BLaER1 (cell line): ENCODE data around the gene TAS1R1.

Source experiments
- H3K27ac ChIP-seq: shearing (Covaris generic); formaldehyde crosslinking; 2 replicates; pipeline ENCODE4 v1.8.1; 2022
- H3K27me3 ChIP-seq: shearing (Covaris generic); formaldehyde crosslinking; 2 replicates; pipeline ENCODE4 v1.8.1; 2022
- H3K36me3 ChIP-seq: shearing (Covaris generic); formaldehyde crosslinking; 2 replicates; pipeline ENCODE4 v1.8.1; 2022
- H3K4me1 ChIP-seq: shearing (Covaris generic); formaldehyde crosslinking; 2 replicates; pipeline ENCODE4 v1.8.1; 2022
- H3K4me2 ChIP-seq: shearing (Covaris generic); formaldehyde crosslinking; 2 replicates; pipeline ENCODE4 v1.8.1; 2022
- H3K4me3 ChIP-seq: shearing (Covaris generic); formaldehyde crosslinking; 2 replicates; pipeline ENCODE4 v1.8.1; 2022
- H3K9ac ChIP-seq: shearing (Covaris generic); formaldehyde crosslinking; 2 replicates; pipeline ENCODE4 v1.8.1; 2022
- H3K9me3 ChIP-seq: shearing (Covaris generic); formaldehyde crosslinking; 2 replicates; pipeline ENCODE4 v1.8.1; 2022
- H4K20me1 ChIP-seq: shearing (Covaris generic); formaldehyde crosslinking; 2 replicates; pipeline ENCODE4 v1.8.1; 2022
- Cebpa-rat ChIP-seq: shearing (Covaris generic); IDR thresholded peaks from 2 replicates; pipeline ENCODE4 v1.8.1; 2022

The TAS1R1 gene

GRCh38 chr1:6580593-6581409 lies 25.7 kb downstream of the TAS1R1 start:
- TF ChIP-seq Cebpa-rat: no peak
- Histone ChIP-seq H3K4me2 (peak overlapping the region; percentile 97), H3K27ac (peak overlapping the region; percentile 89), H3K9ac (peak overlapping the region; percentile 89), H4K20me1 (peaks cover 45% of the 10 kb centered on the region), H3K9me3 (no peaks in the 10 kb centered on the region), H3K27me3 (no peaks in the 10 kb centered on the region), H3K4me1 (peaks cover 62% of the 10 kb centered on the region), H3K36me3 (peaks cover 5% of the 10 kb centered on the region; the same call in 1 of the 2 replicates), H3K4me3 (peak overlapping the region; percentile 92)

- no peaks in the 10 kb centered on the region for H3K9me3 ChIP-seq
- peaks cover 12% of the 10 kb centered on the region; the same call in 1 of the 2 replicates for H3K36me3 ChIP-seq
- H4K20me1 ChIP-seq: peaks cover 54% of the 10 kb centered on the region
- H3K4me2 ChIP-seq: peak overlapping the region; percentile 97
- peak overlapping the region; percentile 89 for H3K9ac ChIP-seq
- peak overlapping the region; percentile 92 for H3K4me3 ChIP-seq
- TF ChIP-seq Cebpa-rat: no peak
- no peaks in the 10 kb centered on the region for H3K27me3 ChIP-seq
- H3K27ac ChIP-seq: peak overlapping the region; percentile 89
- H3K4me1 ChIP-seq: peaks cover 71% of the 10 kb centered on the region
These were observed 26.6 kb downstream of the TAS1R1 start for GRCh38 chr1:6581561-6582305.

DNA sequence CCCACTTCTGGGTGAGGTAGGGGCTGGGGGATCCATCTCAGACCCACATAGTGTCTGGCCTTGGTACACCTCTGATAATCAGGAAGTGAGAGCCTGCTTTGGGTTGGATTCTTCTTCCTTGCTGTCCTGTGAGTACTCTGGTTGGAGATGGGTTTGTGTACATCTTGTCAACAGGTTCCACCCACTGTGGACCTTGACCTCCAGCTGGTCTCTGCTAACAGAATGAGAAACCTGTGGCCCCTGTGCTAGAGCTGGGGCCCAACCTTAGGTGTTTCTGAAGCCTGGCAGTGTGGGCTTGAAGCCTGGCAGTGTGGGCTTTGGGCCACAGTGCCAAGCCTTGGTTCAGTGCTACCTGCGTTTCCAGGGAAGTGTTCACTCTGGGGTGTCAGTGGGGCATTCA lies 27.3 kb downstream of the TAS1R1 start:
- no peaks in the 10 kb centered on the region for H3K9me3 ChIP-seq
- H3K27me3 ChIP-seq: no peaks in the 10 kb centered on the region
- H3K4me3 ChIP-seq: peak overlapping the region; percentile 92
- TF ChIP-seq Cebpa-rat: no peak
- peak overlapping the region; percentile 89 for H3K27ac ChIP-seq
- H3K4me1 ChIP-seq: peaks cover 77% of the 10 kb centered on the region
- H3K36me3 ChIP-seq: peaks cover 19% of the 10 kb centered on the region; the same call in 1 of the 2 replicates
- peak overlapping the region; percentile 89; the same call in 1 of the 2 replicates for H3K9ac ChIP-seq
- peaks cover 60% of the 10 kb centered on the region for H4K20me1 ChIP-seq
- H3K4me2 ChIP-seq: peak overlapping the region; percentile 97

GRCh38 chr1:6584126-6585080 lies 29.3 kb downstream of the TAS1R1 start:
- no peak overlapping the region for H3K4me3 ChIP-seq
- peaks cover 36% of the 10 kb centered on the region for H3K36me3 ChIP-seq
- H3K9ac ChIP-seq: no peak overlapping the region
- H3K4me1 ChIP-seq: peaks cover 81% of the 10 kb centered on the region
- peaks cover 81% of the 10 kb centered on the region for H4K20me1 ChIP-seq
- no peaks in the 10 kb centered on the region for H3K27me3 ChIP-seq
- 0 out of 2 replicates have a peak overlapping the region, but pooled peaks have one; percentile 12 for H3K27ac ChIP-seq
- no peak overlapping the region for H3K4me2 ChIP-seq
- no peak for TF ChIP-seq Cebpa-rat
- no peaks in the 10 kb centered on the region for H3K9me3 ChIP-seq

DNA sequence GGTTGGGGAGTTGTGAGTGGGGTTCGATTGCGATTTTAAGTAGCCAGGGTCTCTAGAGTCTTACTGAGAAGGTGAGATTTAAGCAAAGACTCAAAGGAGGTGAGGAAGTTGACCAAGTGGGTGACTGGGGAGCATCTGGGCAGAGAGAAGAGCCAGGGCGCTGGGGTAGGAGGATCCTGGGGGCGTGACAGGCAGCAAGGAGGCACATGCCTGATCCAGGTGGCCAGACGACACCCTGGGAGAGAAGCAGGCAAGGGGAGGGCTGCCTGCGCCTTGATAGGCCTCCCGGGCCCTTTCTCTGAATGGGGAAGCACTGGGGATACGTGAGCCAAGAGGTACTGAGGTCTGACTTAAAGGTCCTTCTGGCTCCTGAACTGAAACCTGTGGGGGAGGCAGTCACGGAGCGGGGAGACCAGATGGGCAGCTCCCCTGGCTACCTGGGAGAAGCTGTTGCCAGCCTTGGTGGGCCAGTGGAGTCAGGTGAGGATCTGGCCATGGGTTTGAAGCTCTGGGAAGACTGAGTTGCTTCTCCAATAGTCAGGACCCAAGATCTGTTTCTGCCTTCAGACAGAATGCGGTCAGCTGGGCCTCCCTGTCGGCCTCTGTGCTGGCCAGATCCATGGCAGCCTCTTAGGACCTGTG lies 30.1 kb downstream of the TAS1R1 start:
- TF ChIP-seq Cebpa-rat: no peak
- Histone ChIP-seq H4K20me1 (peaks cover 89% of the 10 kb centered on the region), H3K4me3 (no peak overlapping the region), H3K4me2 (no peak overlapping the region), H3K27ac (0 out of 2 replicates have a peak overlapping the region, but pooled peaks have one; percentile 70), H3K4me1 (peaks cover 86% of the 10 kb centered on the region), H3K9me3 (no peaks in the 10 kb centered on the region), H3K9ac (no peak overlapping the region), H3K27me3 (no peaks in the 10 kb centered on the region), H3K36me3 (peaks cover 44% of the 10 kb centered on the region)

GRCh38 chr1:6585841-6586240 lies 30.7 kb downstream of the TAS1R1 start:
- H3K4me3 ChIP-seq: no peak overlapping the region
- peak overlapping the region; percentile 70; the same call in 1 of the 2 replicates for H3K27ac ChIP-seq
- H3K36me3 ChIP-seq: peaks cover 49% of the 10 kb centered on the region
- peak overlapping the region; percentile 73; the same call in 1 of the 2 replicates for H3K4me2 ChIP-seq
- H3K9me3 ChIP-seq: no peaks in the 10 kb centered on the region
- TF ChIP-seq Cebpa-rat: no peak
- peaks cover 89% of the 10 kb centered on the region for H4K20me1 ChIP-seq
- no peak overlapping the region for H3K9ac ChIP-seq
- H3K27me3 ChIP-seq: no peaks in the 10 kb centered on the region
- H3K4me1 ChIP-seq: peaks cover 88% of the 10 kb centered on the region

DNA sequence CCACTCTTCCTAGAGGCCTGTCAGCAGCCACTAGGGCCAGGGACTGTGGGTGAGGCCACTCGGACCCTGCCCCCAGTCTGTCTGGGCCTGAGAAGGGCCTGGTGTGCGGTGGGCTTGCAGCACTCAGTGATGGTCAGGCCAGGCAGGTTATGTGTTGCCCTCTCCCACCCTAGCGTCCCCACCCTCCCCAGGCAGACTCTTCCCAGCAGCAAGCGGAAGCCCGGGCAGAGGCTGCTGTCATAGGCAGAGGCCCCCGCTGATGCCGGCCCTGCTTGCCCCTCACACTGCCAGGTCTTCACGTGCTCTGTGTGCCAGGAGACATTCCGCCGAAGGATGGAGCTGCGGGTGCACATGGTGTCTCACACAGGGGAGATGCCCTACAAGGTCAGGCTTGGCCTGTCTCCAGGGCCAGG lies 31.3 kb downstream of the TAS1R1 start:
- peaks cover 49% of the 10 kb centered on the region for H3K36me3 ChIP-seq
- peaks cover 88% of the 10 kb centered on the region for H3K4me1 ChIP-seq
- H3K9me3 ChIP-seq: no peaks in the 10 kb centered on the region
- H3K9ac ChIP-seq: 0 out of 2 replicates have a peak overlapping the region, but pooled peaks have one; percentile 20
- TF ChIP-seq Cebpa-rat: no peak
- H4K20me1 ChIP-seq: peaks cover 89% of the 10 kb centered on the region
- peak overlapping the region; percentile 70 for H3K27ac ChIP-seq
- no peak overlapping the region for H3K4me3 ChIP-seq
- H3K27me3 ChIP-seq: no peaks in the 10 kb centered on the region
- peak overlapping the region; percentile 73 for H3K4me2 ChIP-seq

DNA sequence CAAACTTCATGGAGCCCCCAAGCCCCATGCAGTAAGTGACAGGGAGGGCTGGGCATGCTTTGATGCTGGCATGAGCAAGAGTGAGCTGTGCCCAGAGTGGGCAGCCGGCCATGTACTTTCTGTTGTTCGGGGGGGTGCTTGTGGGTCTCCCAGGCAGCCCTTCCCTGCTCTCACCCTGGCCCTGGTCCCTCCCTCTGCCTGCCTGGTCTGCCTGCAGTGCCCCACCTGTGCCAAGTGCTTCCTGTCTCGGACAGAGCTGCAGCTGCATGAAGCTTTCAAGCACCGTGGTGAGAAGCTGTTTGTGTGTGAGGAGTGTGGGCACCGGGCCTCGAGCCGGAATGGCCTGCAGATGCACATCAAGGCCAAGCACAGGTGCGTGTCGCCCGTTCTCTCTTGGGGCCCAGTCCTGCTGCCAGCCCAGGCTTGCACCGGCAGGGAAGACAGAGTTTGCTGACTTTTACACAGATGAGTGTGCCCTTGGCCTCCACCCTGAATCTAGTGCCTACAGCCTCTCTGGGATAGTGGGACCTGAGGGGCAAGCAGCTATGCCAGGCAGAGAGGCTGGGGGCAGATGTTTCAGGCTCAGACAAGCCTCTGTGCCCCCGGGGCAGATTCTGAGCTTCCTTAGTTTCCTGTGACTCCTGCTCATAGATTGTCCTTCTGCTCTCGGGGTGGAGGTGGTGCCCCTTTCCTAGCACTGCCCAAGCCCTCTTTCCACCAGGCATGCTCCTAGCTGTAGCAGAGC lies 32.3 kb downstream of the TAS1R1 start:
- H3K27ac ChIP-seq: peak overlapping the region; percentile 70
- no peak for TF ChIP-seq Cebpa-rat

More for the DNA sequence above, 32.3 kb downstream of the TAS1R1 start:
- Histone ChIP-seq H3K4me2 (peak overlapping the region; percentile 73), H3K9me3 (no peaks in the 10 kb centered on the region), H3K4me1 (peaks cover 88% of the 10 kb centered on the region), H3K9ac (peak overlapping the region; percentile 20; the same call in 1 of the 2 replicates), H3K36me3 (peaks cover 59% of the 10 kb centered on the region), H4K20me1 (peaks cover 89% of the 10 kb centered on the region), H3K27me3 (no peaks in the 10 kb centered on the region), H3K4me3 (no peak overlapping the region)
